Measurements from ENCODE around the gene YJU2.

- TF ChIP-seq CTCF (IDR thresholded peaks at IDR 0.05; ENCODE audit: control extremely low read depth in 1 of 3, insufficient read depth in 1 of 3, low read depth in 1 of 3, low read length in 3 of 3) (no peak), GABPA (IDR thresholded peaks at IDR 0.05; ENCODE audit: borderline replicate concordance, insufficient read depth, low read length) (no peak), ASH2L (IDR thresholded peaks at IDR 0.05; ENCODE audit: low read length) (no peak), CREB1 (IDR thresholded peaks at IDR 0.05) (no peak), BCL11A (IDR thresholded peaks at IDR 0.05; ENCODE audit: low read depth in 2 of 2, low read length in 2 of 2) (no peak), CHD2 (IDR thresholded peaks at IDR 0.05; ENCODE audit: low read length) (no peak), POLR2AphosphoS5 (IDR thresholded peaks at IDR 0.05; ENCODE audit: low read depth, low read length) (no peak), ZNF274 (IDR thresholded peaks at IDR 0.05; ENCODE audit: borderline replicate concordance, extremely low read depth, low read length) (no peak), POLR2A (IDR thresholded peaks at IDR 0.05; ENCODE audit: control extremely low read depth in 1 of 2, low read depth in 2 of 2, low read length in 2 of 2) (no peak), MAFK (IDR thresholded peaks at IDR 0.05; ENCODE audit: low read depth, low read length) (no peak), TCF12 (IDR thresholded peaks at IDR 0.05; ENCODE audit: low read depth, low read length) (no peak), SIX5 (IDR thresholded peaks at IDR 0.05; ENCODE audit: low read depth, low read length) (no peak), BRCA1 (IDR thresholded peaks at IDR 0.05; ENCODE audit: low read depth, low read length) (no peak), EZH2 (IDR thresholded peaks at IDR 0.05; ENCODE audit: low read depth, low read length, severe bottlenecking) (no peak)
These were observed 26.0 kb downstream of the YJU2 start for GRCh38 chr19:4272894-4273293.
